ENCODE measurements around the gene PDPN.

DNA sequence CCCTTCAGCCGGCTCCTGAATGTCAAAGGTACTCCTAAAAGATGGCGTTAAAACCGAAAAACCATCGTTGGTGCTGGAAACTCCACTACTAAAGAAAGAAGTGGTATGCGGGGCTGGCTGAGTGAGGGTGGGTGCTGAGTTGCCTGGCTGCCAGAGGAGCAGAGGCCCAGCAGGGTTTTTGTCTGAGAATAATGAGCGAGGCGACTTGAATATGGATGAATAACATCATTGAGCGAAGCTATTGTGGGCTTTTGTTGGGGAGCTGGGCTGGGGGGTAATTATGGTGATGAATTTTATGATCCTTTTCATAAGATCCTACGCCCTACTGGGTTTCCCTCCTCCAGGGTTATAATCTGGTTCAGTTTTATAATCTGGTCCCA is 2.0 kb downstream of the PDPN start:
- TF ChIP-seq HDAC2 (IDR thresholded peaks at IDR 0.05) = no peak
- no peak for TF ChIP-seq NFYB (IDR thresholded peaks at IDR 0.05; ENCODE audit: extremely low read depth, insufficient read length)
- TF ChIP-seq, protein P1, sequence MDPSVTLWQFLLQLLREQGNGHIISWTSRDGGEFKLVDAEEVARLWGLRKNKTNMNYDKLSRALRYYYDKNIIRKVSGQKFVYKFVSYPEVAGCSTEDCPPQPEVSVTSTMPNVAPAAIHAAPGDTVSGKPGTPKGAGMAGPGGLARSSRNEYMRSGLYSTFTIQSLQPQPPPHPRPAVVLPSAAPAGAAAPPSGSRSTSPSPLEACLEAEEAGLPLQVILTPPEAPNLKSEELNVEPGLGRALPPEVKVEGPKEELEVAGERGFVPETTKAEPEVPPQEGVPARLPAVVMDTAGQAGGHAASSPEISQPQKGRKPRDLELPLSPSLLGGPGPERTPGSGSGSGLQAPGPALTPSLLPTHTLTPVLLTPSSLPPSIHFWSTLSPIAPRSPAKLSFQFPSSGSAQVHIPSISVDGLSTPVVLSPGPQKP (CRISPR knock-in tag; IDR thresholded peaks at IDR 0.05) = no peak
- no peak for TF ChIP-seq TEAD1 (CRISPR knock-in tag; IDR thresholded peaks at IDR 0.05)
- no peak for TF ChIP-seq HNRNPK (IDR thresholded peaks at IDR 0.05; ENCODE audit: low read depth, low read length, poor library complexity, severe bottlenecking)

Measured in K562 (cell line).